SK-N-SH treated with all-trans-retinoic acid at 6 μM for 48 hours (cell line): Measurements from ENCODE around the gene NDOR1.

Experiments used
- ARNTL ChIP-seq: fragments of 450-650 bp; formaldehyde crosslinking; IDR thresholded peaks from 2 replicates; pipeline ENCODE4 v1.5.0; 2020; ENCODE audit warnings: low read depth, mild to moderate bottlenecking, moderate library complexity, borderline replicate concordance
- POU6F1 ChIP-seq: fragments of 250-450 bp; sonication (Bioruptor Pico); IDR thresholded peaks from 2 replicates; pipeline ENCODE4 v1.8.0; 2021; ENCODE audit warnings: low read depth, mild to moderate bottlenecking, moderate library complexity, borderline replicate concordance
- ZNF565 ChIP-seq: fragments of 450-650 bp; formaldehyde crosslinking; conservative IDR thresholded peaks from 2 replicates; pipeline ENCODE4 v1.5.0; 2020; ENCODE audit warnings: low read depth, mild to moderate bottlenecking, moderate library complexity

GRCh38 chr9:137183980-137184595, 21.4 kb upstream of the NDOR1 start:
- no peak for TF ChIP-seq ZNF565 (CRISPR knock-in tag)
- no peak for TF ChIP-seq POU6F1 (CRISPR knock-in tag)
- TF ChIP-seq ARNTL (CRISPR knock-in tag) = no peak
